ENCODE results near the gene AGBL2. TPM values are rescaled to one million over a fixed set of nuclear protein-coding genes. Genes with fewer than 3 reads are reported as not detected.
"Not testable (repeated sequence)": the region's sequence is repeated elsewhere in the genome, so short reads cannot be mapped to it uniquely, and the experiment has no call there.

The AGBL2 gene
- polyA plus RNA-seq, 1 experiment: 2.2 TPM

GRCh38 chr11:47672283-47672730 is 42.9 kb downstream of the AGBL2 start:
- ChIA-PET CTCF (interaction anchor here (0.5 kb wide), 1 partner anchor 31 kb away, joined by 3 read pairs; no protein-coding TSS in a partner anchor), POLR2A (no interaction called here)
- TF ChIP-seq CTCF (IDR thresholded peaks at IDR 0.05; ENCODE audit: low read depth, low read length): no peak
- no peak for DNase-seq (ENCODE audit: low read depth, low spot score)
- Histone ChIP-seq H3K4me3 (ENCODE audit: low read depth, low read length) (no peak overlapping the region), H3K27ac (ENCODE audit: low read depth, low read length) (no peak overlapping the region), H3K9me3 (ENCODE audit: control insufficient read depth, insufficient read depth, low read length) (no peaks in the 10 kb centered on the region; the same call in 1 of the 2 replicates), H3K27me3 (ENCODE audit: control insufficient read depth, insufficient read depth, low read length) (no peaks in the 10 kb centered on the region)

- ChIA-PET POLR2A (no interaction called here), CTCF (no interaction called here)
- Histone ChIP-seq H3K27ac (ENCODE audit: low read depth, low read length) (no peak overlapping the region), H3K9me3 (ENCODE audit: control insufficient read depth, insufficient read depth, low read length) (no peaks in the 10 kb centered on the region), H3K27me3 (ENCODE audit: control insufficient read depth, insufficient read depth, low read length) (no peaks in the 10 kb centered on the region), H3K4me3 (ENCODE audit: low read depth, low read length) (no peak overlapping the region)
- no peak for TF ChIP-seq CTCF (IDR thresholded peaks at IDR 0.05; ENCODE audit: low read depth, low read length)
- no peak for DNase-seq (ENCODE audit: low read depth, low spot score)
These were observed 45.3 kb downstream of the AGBL2 start for GRCh38 chr11:47669856-47670255.

- ChIA-PET POLR2A (no interaction called here), CTCF (no interaction called here)
- Histone ChIP-seq H3K27me3 (ENCODE audit: control insufficient read depth, insufficient read depth, low read length) (no peaks in the 10 kb centered on the region), H3K9me3 (ENCODE audit: control insufficient read depth, insufficient read depth, low read length) (no peaks in the 10 kb centered on the region), H3K4me3 (ENCODE audit: low read depth, low read length) (no peak overlapping the region), H3K27ac (ENCODE audit: low read depth, low read length) (no peak overlapping the region)
- DNase-seq (ENCODE audit: low read depth, low spot score): no peak
- no peak for TF ChIP-seq CTCF (IDR thresholded peaks at IDR 0.05; ENCODE audit: low read depth, low read length)
These were observed 46.5 kb downstream of the AGBL2 start for GRCh38 chr11:47668665-47669064.

GRCh38 chr11:47667555-47667954 is 47.6 kb downstream of the AGBL2 start:
- Histone ChIP-seq H3K27ac (ENCODE audit: low read depth, low read length) (no peak overlapping the region), H3K27me3 (ENCODE audit: control insufficient read depth, insufficient read depth, low read length) (no peaks in the 10 kb centered on the region), H3K9me3 (ENCODE audit: control insufficient read depth, insufficient read depth, low read length) (no peaks in the 10 kb centered on the region), H3K4me3 (ENCODE audit: low read depth, low read length) (no peak overlapping the region)
- TF ChIP-seq CTCF (IDR thresholded peaks at IDR 0.05; ENCODE audit: low read depth, low read length): no peak
- CTCF ChIA-PET: interaction anchor here (0.6 kb wide), 1 partner anchor 213 kb away, joined by 8 read pairs; no protein-coding TSS in a partner anchor
- DNase-seq (ENCODE audit: low read depth, low spot score): no peak
- POLR2A ChIA-PET: no interaction called here

- no peak for TF ChIP-seq CTCF (IDR thresholded peaks at IDR 0.05; ENCODE audit: low read depth, low read length)
- no peak for DNase-seq (ENCODE audit: low read depth, low spot score)
- Histone ChIP-seq H3K27me3 (ENCODE audit: control insufficient read depth, insufficient read depth, low read length) (no peaks in the 10 kb centered on the region), H3K9me3 (ENCODE audit: control insufficient read depth, insufficient read depth, low read length) (no peaks in the 10 kb centered on the region), H3K27ac (ENCODE audit: low read depth, low read length) (no peak overlapping the region), H3K4me3 (ENCODE audit: low read depth, low read length) (no peak overlapping the region)
- ChIA-PET POLR2A (no interaction called here), CTCF (interaction anchor here (0.6 kb wide), 1 partner anchor 213 kb away, joined by 8 read pairs; no protein-coding TSS in a partner anchor)
These were observed 48.0 kb downstream of the AGBL2 start for GRCh38 chr11:47667135-47667534.

GRCh38 chr11:47664936-47665335 is 50.2 kb downstream of the AGBL2 start:
- POLR2A ChIA-PET; DNase-seq (ENCODE audit: low read depth, low spot score); H3K9me3 ChIP-seq (ENCODE audit: control insufficient read depth, insufficient read depth, low read length); H3K4me3 ChIP-seq (ENCODE audit: low read depth, low read length); H3K27ac ChIP-seq (ENCODE audit: low read depth, low read length); H3K27me3 ChIP-seq (ENCODE audit: control insufficient read depth, insufficient read depth, low read length): not testable (repeated sequence)
- CTCF ChIA-PET: interaction anchor here (0.6 kb wide), 2 partner anchors 8 to 46 kb away, joined by 3 read pairs; no protein-coding TSS in a partner anchor
